NB4 (cell line): ENCODE measurements around the gene SLC16A1.

Source experiments
- CTCF ChIP-seq: IDR thresholded peaks from one replicate; pipeline ENCODE4 v1.5.1; 2012; ENCODE audit warnings: low read depth, low read length
- MAX ChIP-seq: IDR thresholded peaks from 2 replicates; pipeline ENCODE4 v1.6.1; 2011; ENCODE audit warnings: low read depth, low read length
- MYC ChIP-seq: IDR thresholded peaks from 2 replicates; pipeline ENCODE4 v1.6.1; 2011; ENCODE audit warnings: low read depth, low read length
- POLR2A ChIP-seq: IDR thresholded peaks from 2 replicates; pipeline ENCODE4 v1.6.1; 2011; ENCODE audit warnings: mild to moderate bottlenecking; ENCODE audit not compliant: insufficient read length; ENCODE audit errors: extremely low read depth

GRCh38 chr1:112950426-112950825 lies 5.6 kb downstream of the SLC16A1 start:
- TF ChIP-seq CTCF (no peak), POLR2A (no peak), MYC (no peak), MAX (no peak)
